Measurements from ENCODE around the gene LNX2.

The LNX2 gene

GRCh38 chr13:27605099-27605498 is 15.2 kb downstream of the LNX2 start:
- DNase-seq: no peak

- DNase-seq: no peak
Observed at GRCh38 chr13:27601803-27602202, 18.5 kb downstream of the LNX2 start.

DNA sequence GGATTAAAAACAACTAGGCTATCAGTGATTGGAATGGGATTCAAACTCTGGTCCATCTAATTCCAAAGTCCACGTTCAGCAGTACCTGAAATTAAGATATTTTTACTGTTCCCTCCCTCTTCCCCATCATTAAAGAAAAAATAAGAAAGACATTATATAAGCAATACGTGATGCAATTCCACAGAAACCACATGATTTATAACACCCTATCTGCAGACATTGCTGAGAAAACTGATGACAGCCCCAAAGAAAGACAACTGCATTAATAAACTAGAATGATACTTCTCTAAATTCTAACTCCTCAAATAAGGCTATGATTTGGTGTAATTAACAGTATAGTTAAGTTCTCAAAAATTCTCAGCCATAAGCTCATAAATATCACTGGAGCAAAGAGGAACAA is 19.1 kb downstream of the LNX2 start:
- DNase-seq: no peak

GRCh38 chr13:27600711-27601110 is 19.6 kb downstream of the LNX2 start:
- DNase-seq: no peak

DNA sequence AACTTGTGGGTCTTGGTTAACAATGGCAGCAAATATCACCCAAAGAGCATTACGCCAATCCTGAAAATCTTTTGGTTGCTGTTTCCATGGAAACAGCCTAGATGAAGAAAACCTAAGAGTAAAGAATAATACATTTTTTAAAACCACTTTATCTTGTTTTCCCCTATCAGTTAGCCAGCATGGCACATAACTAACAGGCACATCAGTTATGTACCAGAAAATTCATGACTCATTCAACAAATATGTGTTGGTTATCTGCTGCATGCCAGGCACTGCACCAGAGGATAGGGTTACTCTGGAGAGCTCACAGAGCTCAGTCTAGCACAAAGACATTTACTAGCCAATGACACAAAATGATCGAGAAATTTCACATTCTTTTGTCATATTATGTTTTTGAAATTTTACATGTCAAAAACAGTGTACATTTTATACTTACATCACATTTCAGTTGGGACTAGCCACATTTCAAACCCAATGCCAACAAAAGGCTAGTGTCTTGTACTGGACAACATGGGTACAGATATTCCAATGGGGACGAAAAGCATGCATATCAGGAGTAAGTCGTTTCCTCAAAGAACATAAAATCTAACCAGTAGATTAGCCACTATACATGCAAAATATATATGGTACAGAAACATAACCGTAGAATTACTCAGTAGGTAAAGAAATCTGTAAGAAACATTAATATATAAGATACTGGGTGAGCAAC is 20.3 kb downstream of the LNX2 start:
- no peak for DNase-seq

DNA sequence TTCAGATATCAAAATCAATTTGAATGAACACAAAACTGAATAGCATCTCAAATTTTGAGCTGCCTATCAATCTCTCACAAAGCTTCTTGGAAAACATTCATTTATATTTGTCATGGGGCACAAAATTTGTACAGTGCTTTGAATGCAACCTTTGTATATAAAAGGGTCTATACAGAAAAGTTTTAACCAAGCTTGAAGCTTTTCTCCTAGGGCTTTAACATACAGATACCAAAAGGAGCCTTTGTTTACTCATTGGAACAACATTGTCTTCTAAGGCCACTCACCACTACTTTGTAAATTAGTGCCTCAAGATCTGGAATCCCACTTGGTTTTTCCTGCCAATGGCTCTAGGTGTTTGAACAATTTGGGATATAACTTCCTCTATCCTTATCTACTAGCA is 21.2 kb downstream of the LNX2 start:
- DNase-seq: no peak

DNA sequence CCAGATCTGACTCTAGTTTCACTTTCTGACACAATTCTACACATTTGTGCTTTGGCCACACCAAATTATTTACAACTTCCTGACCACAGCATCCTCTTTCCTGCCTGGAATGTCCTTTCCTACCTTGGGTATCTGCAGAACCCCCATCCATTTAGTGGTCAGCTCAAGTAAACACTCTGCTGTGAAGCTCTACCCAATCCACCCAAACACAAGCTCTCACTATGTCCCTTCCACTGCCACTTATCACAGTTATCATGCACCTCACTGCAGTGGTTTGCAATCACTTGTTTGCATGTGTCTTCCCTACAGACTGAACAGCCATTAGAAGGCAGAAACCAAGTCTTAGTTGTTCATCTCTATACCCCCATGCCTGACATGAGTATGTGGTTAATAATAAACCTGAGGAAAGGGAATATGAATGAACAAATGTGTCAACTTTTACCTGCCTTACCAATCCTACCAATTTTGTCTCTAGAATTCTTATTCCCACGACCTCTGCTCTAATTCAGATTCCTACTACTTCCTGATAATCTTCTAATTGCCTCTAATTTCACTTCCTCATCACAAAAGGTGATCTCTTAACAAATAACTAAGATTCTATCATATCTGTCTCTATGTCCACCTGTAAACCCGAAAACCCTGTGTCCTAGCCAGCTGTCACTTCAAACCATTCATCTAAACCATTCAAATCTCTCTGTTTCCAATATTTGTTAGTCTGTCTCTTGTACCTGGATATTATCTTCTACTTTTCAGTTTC is 25.1 kb downstream of the LNX2 start:
- no peak for DNase-seq

GRCh38 chr13:27593267-27593666 is 27.1 kb downstream of the LNX2 start:
- DNase-seq: no peak

DNA sequence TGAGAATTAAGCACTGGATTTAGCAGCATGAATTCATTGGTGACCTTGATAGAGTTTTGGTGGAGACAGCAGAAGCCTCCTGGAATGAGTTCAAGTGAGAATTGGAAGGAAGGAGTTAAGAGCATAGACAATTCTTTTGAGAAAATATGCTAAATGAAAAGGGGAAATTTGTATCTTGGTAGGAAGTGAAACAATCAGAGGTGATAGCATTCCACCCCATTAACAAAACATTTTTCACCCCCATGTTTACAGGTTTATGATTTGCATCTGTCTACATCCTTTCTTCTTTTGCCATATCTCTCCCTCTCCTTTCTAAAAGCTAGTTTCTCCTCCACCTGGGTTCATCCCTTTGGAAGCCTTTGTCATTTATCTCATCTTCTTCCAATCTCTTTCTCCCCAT is 27.5 kb downstream of the LNX2 start:
- no peak for DNase-seq

- no peak for DNase-seq
Observed at GRCh38 chr13:27588405-27588804, 31.9 kb downstream of the LNX2 start.

GRCh38 chr13:27587095-27587746 is 33.1 kb downstream of the LNX2 start:
- DNase-seq: no peak

- DNase-seq: no peak
Observed at GRCh38 chr13:27583645-27584044, 36.7 kb downstream of the LNX2 start.

GRCh38 chr13:27578121-27579030 is 42.0 kb downstream of the LNX2 start:
- DNase-seq: no peak

GRCh38 chr13:27574661-27575060 is 45.7 kb downstream of the LNX2 start:
- DNase-seq: no peak

- DNase-seq: no peak
Observed at GRCh38 chr13:27573265-27573664, 47.1 kb downstream of the LNX2 start.

DNA sequence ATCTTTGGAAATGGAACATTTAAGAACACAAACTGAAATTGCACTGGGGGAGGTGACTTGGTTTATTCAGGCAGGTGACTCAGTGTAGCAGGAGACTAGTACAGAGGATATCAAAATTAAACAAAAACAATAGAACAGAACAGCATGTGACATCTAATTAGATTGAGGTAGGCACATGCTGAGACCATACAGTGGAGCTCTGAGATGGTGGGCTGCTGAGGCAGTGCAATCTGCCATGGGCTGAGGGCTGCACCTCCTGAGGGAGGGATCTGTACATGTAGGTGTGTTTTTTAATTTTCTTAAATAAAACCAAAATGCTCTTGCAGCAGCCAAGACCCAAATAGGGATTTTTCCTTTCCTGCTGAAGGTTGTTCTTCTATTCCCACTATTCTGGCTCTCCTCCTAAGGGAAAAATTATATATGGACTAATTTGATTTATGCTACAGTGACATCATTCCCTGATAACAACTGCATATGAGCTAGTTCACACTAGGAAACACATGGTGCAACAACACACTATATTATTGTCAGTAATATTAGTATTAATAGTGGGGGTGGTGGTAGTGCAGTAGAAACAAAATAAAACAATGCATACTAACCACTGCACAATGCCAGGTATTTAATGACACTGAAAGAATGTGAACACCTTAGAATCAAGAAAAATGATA is 48.0 kb downstream of the LNX2 start:
- no peak for DNase-seq

DNA sequence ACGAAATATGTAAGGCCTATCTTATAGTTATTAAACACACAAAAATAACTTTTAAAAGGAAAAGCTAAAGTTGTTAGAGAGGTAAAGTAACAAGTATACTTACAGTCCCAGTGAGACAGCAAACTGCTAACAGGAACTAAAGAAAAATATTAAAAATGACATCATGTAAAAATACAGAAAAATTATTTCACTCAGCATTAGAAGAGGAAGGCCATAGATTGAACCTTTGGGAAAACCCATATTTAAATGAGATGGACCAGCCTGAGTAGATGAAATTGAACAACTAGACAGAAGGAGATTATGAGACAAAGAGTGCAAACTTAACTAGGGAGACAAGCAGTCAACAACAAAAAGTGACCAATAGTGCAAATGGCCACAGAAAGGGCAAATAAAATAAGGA is 49.4 kb downstream of the LNX2 start:
- DNase-seq: no peak

- DNase-seq: no peak
Observed at GRCh38 chr13:27569405-27569804, 50.9 kb downstream of the LNX2 start.

GRCh38 chr13:27565818-27566217 is 54.5 kb downstream of the LNX2 start:
- no peak for DNase-seq

GRCh38 chr13:27562457-27562856 is 57.9 kb downstream of the LNX2 start:
- DNase-seq: no peak

GRCh38 chr13:27559719-27560118 is 60.6 kb downstream of the LNX2 start:
- DNase-seq: peak; percentile 35

- no peak for DNase-seq
Observed at GRCh38 chr13:27556109-27556508, 64.2 kb downstream of the LNX2 start.
